Lower lobe of right lung (tissue), 2 donors: Measurements from ENCODE around the gene FUT8. TPM values are rescaled to one million over a fixed set of nuclear protein-coding genes. Genes with fewer than 3 reads are reported as not detected.

ENCODE experiments used
- ATAC-seq, 2 donors: fragments of 200-7000 bp; cut with Tn5 transposase; one replicate each; pipeline ENCODE4 v1.9.1; 2020 to 2022; ENCODE audit warnings: mild to moderate bottlenecking in 2 of 2, moderate library complexity in 2 of 2
- DNase-seq: peaks from one replicate; pipeline ENCODE4 v3.0.0-alpha.2; 2020
- H3K27ac ChIP-seq: fragments of 200-600 bp; one replicate; pipeline ENCODE4 v1.8.0; 2022
- H3K27me3 ChIP-seq: fragments of 200-600 bp; one replicate; pipeline ENCODE4 v1.8.0; 2022; ENCODE audit warnings: low read depth
- H3K36me3 ChIP-seq: fragments of 200-600 bp; one replicate; pipeline ENCODE4 v1.8.0; 2022; ENCODE audit warnings: mild to moderate bottlenecking
- H3K4me1 ChIP-seq: fragments of 200-600 bp; one replicate; pipeline ENCODE4 v1.8.0; 2022
- H3K4me3 ChIP-seq: fragments of 200-600 bp; one replicate; pipeline ENCODE4 v1.8.0; 2022; ENCODE audit warnings: mild to moderate bottlenecking
- H3K9me3 ChIP-seq: fragments of 200-600 bp; one replicate; pipeline ENCODE4 v1.8.0; 2022
- CTCF ChIP-seq: fragments of 200-600 bp; IDR thresholded peaks from one replicate; pipeline ENCODE4 v1.8.0; 2022; ENCODE audit warnings: antibody characterized with exemption, mild to moderate bottlenecking
- intact Hi-C: fragments of 100-400 bp; cut with DNase I; formaldehyde crosslinking; loops from one replicate; pipeline ENCODE4 v1.11.0; 2022
- microRNA-seq: library from miRNA; unstranded; fragments of <30 nt; microRNA quantifications from one replicate; pipeline ENCODE4 v1.2.0, GENCODE V29; 2020; ENCODE audit warnings: borderline number of aligned reads
- total RNA-seq: library from RNA; stranded (reverse); fragmentation: NEBNext Ultra II Directional; extraction: Animal tissue kit (Norgen Biotek cat#: 25700); gene quantifications from one replicate; pipeline ENCODE4 v1.2.1, GENCODE V29; 2021
- donor health status: DM: no; HTN: yes; CAD: no; lungs with severe emphysema.

The FUT8 gene
- total RNA-seq, 1 donor from 2014 or later: 46.1 TPM

- Histone ChIP-seq H3K9me3 (no peaks in the 10 kb centered on the region), H3K4me1 (no peaks in the 10 kb centered on the region), H3K27me3 (no peaks in the 10 kb centered on the region), H3K4me3 (no peak overlapping the region), H3K27ac (no peak overlapping the region), H3K36me3 (no peaks in the 10 kb centered on the region)
- intact Hi-C loops: no loop called here
- no peak for DNase-seq
- ATAC-seq: no peak
- TF ChIP-seq CTCF: no peak
Measured at GRCh38 chr14:65792208-65792905, 379.8 kb downstream of the FUT8 start.

Small RNAs within 50 kb of the gene (microRNA-seq; reads per million reads assigned to microRNA genes)
- not detected for gene MIR625
